Upper lobe of left lung (tissue), 4 donors: ENCODE measurements around the gene AKAP6.

Experiments used
- EP300 ChIP-seq, 4 donors: sonication (generic); formaldehyde crosslinking; IDR thresholded peaks; one replicate each; pipeline ENCODE4 v1.5.1; 2017; ENCODE audit warnings: antibody characterized with exemption in 4 of 4, control low read depth in 2 of 4
- POLR2A ChIP-seq, 4 donors: fragments of 450-650 bp; IDR thresholded peaks; one replicate each; pipeline ENCODE4 v1.5.1; 2016 to 2017; ENCODE audit warnings: antibody characterized with exemption in 4 of 4, mild to moderate bottlenecking in 2 of 4
- TF ChIP-seq, protein P1 (sequence below), 6 experiments: fragments of 450-650 bp in 4 of 6; fragments of 200-600 bp in 2 of 6; sonication (generic) in 2 of 6; IDR thresholded peaks; one replicate each; pipeline ENCODE4 v1.5.1; 2016 to 2019; ENCODE audit warnings: antibody characterized with exemption in 6 of 6

DNA sequence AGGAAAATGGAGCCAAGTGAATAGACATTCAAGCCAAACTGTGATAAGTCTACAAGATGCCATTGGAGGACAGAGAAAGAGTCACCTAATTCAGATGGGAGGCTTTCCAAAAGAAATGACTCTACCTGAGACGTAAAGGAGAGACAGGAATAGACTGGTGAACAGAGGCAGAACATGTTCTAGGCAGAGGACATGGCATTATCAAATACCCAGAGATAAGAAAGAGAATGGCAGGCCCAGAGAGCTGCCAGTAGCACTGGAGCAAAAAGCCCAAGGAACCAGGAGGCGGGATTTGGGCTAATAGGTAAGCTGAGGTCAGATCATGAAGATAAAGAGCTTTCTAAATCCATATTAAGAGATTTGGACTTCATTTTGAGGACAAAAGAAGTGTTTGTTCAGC lies 207.1 kb downstream of the AKAP6 start:
- TF ChIP-seq POLR2A (IDR thresholded peaks at IDR 0.05) = no peak
- TF ChIP-seq, protein P1, sequence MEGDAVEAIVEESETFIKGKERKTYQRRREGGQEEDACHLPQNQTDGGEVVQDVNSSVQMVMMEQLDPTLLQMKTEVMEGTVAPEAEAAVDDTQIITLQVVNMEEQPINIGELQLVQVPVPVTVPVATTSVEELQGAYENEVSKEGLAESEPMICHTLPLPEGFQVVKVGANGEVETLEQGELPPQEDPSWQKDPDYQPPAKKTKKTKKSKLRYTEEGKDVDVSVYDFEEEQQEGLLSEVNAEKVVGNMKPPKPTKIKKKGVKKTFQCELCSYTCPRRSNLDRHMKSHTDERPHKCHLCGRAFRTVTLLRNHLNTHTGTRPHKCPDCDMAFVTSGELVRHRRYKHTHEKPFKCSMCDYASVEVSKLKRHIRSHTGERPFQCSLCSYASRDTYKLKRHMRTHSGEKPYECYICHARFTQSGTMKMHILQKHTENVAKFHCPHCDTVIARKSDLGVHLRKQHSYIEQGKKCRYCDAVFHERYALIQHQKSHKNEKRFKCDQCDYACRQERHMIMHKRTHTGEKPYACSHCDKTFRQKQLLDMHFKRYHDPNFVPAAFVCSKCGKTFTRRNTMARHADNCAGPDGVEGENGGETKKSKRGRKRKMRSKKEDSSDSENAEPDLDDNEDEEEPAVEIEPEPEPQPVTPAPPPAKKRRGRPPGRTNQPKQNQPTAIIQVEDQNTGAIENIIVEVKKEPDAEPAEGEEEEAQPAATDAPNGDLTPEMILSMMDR (IDR thresholded peaks at IDR 0.05) = no peak
- TF ChIP-seq EP300 (IDR thresholded peaks at IDR 0.05) = no peak
